ENCODE measurements around the gene TFAP2A.

GRCh38 chr6:10463491-10464481 is 48.9 kb upstream of the TFAP2A start:
- TF ChIP-seq, protein P1, sequence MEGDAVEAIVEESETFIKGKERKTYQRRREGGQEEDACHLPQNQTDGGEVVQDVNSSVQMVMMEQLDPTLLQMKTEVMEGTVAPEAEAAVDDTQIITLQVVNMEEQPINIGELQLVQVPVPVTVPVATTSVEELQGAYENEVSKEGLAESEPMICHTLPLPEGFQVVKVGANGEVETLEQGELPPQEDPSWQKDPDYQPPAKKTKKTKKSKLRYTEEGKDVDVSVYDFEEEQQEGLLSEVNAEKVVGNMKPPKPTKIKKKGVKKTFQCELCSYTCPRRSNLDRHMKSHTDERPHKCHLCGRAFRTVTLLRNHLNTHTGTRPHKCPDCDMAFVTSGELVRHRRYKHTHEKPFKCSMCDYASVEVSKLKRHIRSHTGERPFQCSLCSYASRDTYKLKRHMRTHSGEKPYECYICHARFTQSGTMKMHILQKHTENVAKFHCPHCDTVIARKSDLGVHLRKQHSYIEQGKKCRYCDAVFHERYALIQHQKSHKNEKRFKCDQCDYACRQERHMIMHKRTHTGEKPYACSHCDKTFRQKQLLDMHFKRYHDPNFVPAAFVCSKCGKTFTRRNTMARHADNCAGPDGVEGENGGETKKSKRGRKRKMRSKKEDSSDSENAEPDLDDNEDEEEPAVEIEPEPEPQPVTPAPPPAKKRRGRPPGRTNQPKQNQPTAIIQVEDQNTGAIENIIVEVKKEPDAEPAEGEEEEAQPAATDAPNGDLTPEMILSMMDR (IDR thresholded peaks at IDR 0.05; ENCODE audit: insufficient read depth, low read length, poor library complexity, severe bottlenecking) = no peak
- TF ChIP-seq EZH2phosphoT487 (conservative IDR thresholded peaks at IDR 0.05; ENCODE audit: low read length) = no peak

Measured in SU-DHL-6 (cell line).